GM18951 (cell line): ENCODE data around the gene SKI.
A peak's percentile ranks its signal among the peaks of the same experiment; 100 is the strongest.

Experiments
- POLR2A ChIP-seq: IDR thresholded peaks from 4 replicates; pipeline ENCODE4 v1.6.1; 2011; ENCODE audit warnings: mild to moderate bottlenecking; ENCODE audit not compliant: insufficient read length, insufficient read depth; ENCODE audit errors: extremely low read depth
- in situ Hi-C: fragments of 300-500 bp; cut with MboI; formaldehyde crosslinking; loops from one replicate; pipeline ENCODE4 v1.12.0; 2022; ENCODE audit warnings: low sequenced_read_pairs, mixed read lengths, inconsistent platforms; ENCODE audit not compliant: unreplicated experiment

Gene SKI

DNA sequence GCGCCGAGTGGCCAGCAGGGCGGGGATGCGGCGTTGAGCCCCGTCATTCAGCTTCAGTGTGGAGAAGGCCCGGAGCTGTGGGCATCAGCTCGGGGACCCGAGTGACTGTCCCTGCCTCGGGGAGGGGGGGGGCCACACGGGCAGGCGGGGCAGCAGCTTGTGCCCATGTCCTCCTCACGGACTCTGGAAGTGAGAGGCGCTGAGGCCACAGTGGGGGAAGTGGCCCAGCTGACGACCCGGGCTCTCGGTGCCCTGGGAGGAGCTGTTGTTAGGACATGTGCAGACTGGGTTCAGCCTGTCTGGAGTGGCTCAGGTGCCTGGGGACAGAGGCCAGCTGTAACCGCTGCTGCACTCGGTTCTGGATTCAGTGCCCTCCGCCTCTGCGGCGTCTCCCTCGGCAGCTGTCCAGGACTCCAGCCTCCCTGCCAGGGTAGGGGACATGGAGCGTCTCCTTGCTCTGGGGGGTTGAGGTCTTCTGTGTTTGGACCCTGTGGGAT is 71.1 kb downstream of the SKI start:
- TF ChIP-seq POLR2A, result no peak
- in situ Hi-C loops, result no loop called here

DNA sequence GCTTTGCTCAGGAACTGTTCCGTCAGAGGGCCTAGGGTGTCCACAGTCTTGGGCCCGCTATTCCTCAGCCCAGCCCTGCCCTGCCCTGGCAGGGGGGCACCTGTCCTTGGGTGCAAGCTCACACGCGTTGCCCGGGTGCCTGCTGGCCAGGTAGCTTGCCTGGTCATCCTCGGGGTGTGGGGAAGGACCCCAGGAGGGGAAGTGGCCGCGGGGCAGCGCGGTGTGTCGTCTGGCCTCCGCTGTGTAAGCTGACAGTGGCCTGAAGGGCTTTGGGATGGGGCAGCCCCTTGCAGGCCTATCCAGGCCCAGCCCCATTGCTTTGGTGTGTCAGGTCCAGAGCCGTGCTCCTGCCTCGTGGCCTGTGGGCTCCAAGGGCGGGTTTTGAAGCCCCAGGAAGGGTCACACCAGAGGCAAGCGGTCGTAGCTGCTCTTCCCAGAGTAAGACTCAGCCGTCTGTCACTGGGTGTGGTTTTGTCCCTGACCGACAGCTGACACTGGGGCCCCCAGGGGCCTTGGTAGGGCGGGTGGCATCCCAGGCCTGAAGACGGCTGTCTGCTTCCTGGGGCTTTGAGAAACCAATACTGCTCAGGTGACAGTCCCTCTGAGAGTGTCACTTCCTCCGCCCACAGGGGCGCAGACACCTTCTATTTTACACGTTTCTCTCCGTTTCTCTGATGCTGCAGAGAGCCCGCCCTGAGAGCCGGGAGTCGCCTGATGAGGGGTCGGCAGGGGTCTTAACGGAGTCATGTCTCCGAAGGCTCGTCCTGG is 72.1 kb downstream of the SKI start:
- in situ Hi-C loops, result no loop called here
- peak; percentile 48 for TF ChIP-seq POLR2A

DNA sequence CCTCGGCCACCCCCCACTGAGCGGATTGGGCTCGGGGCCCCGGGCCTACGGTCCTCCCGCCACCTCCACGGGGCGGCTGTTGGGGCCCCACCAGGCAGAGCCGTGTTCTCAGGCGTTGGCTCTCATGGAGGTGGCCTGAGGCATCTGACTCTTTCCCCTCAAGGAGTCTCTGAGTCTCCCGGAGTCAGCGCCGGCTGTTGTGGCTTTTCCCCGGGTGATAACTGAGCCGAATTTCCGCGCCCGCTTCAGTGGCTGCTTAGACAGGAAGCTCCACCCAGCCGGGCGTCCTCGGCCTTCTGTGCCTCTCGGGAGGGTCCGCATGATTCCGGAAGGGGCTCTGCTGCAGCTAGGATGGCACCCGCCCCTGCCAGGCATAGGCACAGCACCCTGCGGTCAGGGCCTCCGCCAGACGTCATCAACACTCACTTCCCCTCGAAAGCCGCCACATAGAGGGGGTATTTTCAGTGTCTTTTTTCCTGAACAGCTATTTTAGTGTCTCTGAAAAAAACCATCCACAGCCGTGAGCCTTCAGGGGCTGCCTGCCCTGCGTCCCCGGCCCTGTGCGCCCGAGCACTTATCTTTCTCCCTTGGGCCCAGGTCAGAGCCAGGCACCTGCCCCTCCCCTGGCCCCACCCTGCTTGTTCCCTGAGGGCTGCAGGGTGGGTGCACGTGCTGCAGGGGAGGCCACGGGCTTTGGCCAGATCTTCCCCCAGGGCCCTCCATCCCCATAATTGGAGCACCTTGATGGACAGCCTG is 72.9 kb downstream of the SKI start:
- in situ Hi-C loops, result no loop called here
- peak; percentile 44 for TF ChIP-seq POLR2A

DNA sequence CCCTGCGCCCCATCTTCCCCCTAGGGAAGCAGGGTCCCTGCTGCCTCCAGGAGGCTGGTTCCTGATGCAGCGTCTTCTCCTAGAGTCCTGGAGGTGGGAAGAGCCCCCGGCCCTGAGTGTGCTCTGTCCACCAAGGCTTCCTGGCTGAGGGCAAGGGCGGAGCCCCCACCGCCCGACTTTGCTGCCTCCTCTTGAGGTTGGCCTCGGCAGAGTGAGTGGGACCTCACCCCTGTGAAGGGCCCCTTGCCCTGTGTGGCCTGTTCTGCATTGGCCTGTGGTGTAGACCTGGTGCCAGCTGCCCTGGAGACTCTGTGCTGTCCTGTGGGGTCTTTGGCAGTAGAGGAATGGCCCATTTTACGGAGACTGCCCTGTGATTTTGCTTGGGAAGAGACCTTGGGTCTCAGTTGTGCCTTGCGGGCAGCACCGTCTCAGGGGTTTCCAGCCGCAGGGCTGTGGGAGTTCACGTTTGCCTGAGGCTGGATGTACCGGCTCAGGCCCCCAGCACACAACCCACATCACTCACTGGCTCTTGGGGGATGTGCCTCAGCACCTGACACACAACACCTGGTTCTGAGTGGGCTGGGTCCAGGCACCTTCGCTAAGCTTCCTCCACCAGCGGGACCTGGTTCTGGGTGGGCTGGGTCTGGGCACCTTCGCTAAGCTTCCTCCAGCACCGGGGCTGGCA is 73.6 kb downstream of the SKI start:
- in situ Hi-C loops, result no loop called here
- no peak for TF ChIP-seq POLR2A

DNA sequence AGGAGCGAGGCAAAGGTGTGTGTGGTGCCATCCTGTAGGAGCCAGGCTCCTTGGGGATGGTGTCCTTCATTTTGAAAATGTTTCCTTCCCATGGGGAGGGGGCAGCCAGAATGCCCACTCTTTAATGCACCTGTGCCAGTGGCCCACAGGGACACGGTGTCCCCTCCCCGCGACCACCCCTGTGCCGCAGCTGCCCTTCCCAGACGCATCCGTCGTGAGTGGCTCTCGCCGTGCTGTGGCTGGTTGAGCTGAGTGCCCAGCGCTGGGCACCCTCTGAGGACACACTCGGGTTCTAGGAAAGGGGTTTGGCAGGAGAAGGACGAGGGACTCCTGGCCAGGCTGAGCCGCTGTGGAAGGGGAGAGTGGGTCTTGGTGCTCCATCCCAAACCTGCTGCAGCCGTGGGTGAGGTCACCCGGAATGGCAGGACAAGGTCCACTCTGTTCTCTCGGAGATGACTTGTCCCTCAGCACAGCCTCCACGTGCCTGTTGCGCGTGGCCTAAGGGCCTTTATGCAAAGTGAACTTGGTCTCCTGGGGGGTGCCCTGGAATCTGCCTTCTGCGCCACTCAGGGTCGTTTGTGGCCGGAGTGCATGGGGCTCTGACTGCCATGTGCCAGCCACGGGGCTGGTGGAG is 74.3 kb downstream of the SKI start:
- in situ Hi-C loops, result no loop called here
- no peak for TF ChIP-seq POLR2A

DNA sequence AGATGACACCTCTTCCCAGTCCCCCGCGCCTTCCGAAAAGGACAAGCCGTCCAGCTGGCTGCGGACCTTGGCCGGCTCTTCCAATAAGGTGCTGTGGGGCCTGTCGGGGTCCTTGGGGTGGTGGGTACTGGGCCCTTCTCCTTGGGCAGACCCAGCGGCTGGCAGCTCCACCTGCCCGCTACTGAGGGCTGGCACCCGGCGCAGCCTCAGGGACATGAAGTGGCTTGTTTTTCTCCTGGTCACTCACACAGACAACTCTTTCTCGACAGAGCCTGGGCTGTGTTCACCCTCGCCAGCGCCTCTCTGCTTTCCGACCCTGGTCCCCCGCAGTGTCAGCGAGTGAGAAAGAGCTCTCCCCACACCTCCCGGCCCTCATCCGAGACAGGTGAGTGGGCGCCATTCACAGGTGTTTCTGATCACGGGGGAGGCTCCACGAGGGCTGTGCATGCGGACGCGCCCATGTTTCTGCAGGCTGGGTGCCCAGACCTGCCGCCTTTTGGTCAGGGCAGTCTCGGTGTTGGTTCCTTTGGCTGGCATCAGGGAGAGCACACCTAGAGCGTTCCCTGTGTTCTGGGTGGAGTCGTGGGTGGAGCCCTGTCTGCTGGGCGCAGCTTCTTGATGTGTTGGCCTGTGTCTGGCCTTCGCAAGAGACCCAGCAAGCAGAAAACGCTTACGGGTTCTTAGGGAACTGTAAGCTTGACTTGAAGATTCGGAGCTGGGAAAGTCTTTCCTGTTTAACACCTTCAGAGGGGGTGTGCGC is 75.1 kb downstream of the SKI start:
- in situ Hi-C loops, result no loop called here
- TF ChIP-seq POLR2A, result no peak

DNA sequence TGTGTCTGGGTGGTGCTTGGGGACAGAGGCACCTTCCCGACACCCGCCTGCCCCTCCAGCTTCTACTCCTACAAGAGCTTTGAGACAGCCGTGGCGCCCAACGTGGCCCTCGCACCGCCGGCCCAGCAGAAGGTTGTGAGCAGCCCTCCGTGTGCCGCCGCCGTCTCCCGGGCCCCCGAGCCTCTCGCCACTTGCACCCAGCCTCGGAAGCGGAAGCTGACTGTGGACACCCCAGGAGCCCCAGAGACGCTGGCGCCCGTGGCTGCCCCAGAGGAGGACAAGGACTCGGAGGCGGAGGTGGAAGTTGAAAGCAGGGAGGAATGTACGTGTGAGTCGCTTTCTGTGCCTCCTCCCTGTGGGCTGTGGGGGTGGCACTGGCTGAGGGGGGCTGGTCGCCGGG is 75.7 kb downstream of the SKI start:
- in situ Hi-C loops, result no loop called here
- no peak for TF ChIP-seq POLR2A

DNA sequence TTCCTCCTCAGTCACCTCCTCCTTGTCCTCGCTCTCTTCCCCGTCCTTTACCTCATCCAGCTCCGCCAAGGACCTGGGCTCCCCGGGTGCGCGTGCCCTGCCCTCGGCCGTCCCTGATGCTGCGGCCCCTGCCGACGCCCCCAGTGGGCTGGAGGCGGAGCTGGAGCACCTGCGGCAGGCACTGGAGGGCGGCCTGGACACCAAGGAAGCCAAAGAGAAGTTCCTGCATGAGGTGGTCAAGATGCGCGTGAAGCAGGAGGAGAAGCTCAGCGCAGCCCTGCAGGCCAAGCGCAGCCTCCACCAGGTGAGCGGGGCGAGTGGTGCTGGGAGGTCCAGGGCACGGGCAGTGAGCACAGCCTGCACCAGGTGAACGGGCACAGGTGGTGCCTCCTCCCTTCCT is 76.2 kb downstream of the SKI start:
- TF ChIP-seq POLR2A, result no peak
- in situ Hi-C loops, result no loop called here

DNA sequence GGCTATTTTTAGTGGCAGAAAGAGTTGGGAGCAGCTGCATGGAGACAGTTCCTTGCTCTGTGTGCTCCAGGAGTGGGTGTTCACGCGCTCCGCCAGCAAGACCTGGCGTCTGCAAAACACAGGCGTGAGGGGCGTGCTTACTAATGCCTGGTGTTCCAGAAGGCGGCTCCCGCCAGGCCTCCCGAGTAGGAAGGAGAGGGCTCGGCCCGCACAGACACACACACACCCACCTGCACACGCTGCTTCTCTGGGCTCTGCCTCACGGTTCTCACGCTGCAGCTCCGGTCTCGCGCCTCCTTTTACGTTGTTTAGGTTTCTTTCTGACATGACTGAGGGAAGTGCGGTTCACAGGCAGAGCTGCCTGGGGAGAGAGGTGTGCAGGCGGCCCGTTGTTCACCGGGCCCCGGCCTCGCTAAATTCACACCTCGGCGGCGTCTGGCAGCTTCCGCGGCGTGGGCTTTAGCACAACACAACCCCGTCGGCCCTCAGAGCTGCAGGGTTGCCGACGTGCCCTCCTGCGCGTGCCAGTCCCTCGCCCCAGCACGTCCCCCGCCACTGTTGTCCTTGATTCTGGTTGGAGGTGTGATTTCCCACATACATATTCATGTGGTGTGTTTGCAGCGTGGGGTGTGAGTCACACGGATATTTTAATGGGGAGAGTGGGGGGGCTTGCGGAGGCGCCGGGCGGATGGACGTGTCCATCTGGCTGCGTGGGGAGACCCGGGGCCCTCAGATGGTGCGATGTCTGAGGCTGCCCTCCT is 77.0 kb downstream of the SKI start:
- in situ Hi-C loops, result no loop called here
- no peak for TF ChIP-seq POLR2A

DNA sequence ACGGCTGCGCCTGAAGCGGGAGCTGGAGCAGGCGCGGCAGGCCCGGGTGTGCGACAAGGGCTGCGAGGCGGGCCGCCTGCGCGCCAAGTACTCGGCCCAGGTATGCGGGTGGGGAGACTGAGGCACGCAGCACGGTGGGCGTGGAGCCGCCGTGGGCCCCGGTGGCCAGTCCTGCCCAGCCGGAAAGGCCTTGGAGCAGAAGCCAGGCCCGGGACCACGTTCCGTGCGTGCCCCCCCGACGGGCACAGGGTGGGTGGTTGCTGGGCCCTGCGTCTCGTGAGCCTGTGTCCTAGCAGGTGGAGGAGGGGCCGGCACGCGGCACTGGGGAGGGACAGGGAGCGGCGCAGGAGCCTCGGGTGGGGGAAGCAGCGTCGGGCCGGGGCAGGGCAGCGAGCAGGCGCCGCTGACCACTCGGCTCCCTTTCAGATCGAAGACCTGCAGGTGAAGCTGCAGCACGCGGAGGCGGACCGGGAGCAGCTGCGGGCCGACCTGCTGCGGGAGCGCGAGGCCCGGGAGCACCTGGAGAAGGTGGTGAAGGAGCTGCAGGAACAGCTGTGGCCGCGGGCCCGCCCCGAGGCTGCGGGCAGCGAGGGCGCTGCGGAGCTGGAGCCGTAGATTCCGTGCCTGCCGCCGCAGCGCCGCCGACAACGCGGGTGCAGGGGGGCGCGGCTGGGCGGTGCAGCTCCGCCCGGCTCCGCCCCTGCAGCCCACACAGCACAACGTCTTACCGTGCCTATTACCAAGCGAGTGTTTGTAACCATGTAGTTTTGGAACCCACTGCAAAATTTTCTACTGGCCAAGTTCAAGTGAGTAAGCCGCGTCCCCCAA is 78.2 kb downstream of the SKI start:
- in situ Hi-C loops, result no loop called here
- TF ChIP-seq POLR2A, result no peak

DNA sequence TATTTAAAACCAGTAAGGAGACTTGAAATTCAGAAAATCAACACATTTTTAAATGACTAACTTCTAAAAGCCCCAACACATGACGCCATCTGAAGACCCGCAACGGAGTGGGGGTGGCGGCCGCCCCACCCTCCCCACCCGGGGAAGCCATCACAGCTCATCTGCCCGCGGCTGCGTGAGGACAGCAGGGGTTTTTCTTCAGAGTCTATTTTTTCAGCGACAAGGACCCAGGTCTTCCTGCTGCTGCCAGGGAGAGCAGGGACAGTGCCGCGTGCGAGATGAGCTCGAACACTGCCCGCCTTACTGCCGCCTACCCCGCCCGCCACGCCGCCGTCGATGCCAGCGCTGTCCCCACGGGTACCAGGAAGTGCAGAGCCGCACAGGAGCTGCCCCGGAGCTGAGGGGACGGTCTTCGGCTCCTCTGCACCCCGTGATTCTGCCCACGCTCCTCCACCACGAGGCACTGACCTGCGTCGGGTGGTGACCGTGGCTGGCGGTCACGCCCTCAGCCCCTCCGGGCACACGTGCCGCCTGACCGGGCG is 79.0 kb downstream of the SKI start:
- in situ Hi-C loops, result no loop called here
- no peak for TF ChIP-seq POLR2A
